Stomach (tissue), 19 donors: ENCODE measurements around the gene RPS6KB2. TPM values are rescaled to one million over a fixed set of nuclear protein-coding genes. Genes with fewer than 3 reads are reported as not detected.

ENCODE experiments used
- DNase-seq, 2 donors: peaks; one replicate each; pipeline versions ENCODE4 v3.0.0 to v3.0.0-alpha.2; 2013 to 2019
- H3K27ac ChIP-seq, 5 donors: fragments of 200-600 bp in 4 of 5; sonication (generic) in 4 of 5; one replicate each; pipeline ENCODE4 v1.5.1; 2013 to 2019; ENCODE audit warnings: mild to moderate bottlenecking in 1 of 5, moderate library complexity in 1 of 5
- H3K27me3 ChIP-seq, 3 donors: fragments of 200-600 bp; sonication (generic); one replicate each; pipeline ENCODE4 v1.5.1; 2017 to 2019; ENCODE audit warnings: mixed run types in 1 of 3
- H3K36me3 ChIP-seq, 4 donors: fragments of 200-600 bp; sonication (generic); 1 replicate in 3 of 4; 2 replicates in 1 of 4; pipeline ENCODE4 v1.5.1; 2016 to 2019
- H3K4me1 ChIP-seq, 4 donors: fragments of 200-600 bp; sonication (generic); one replicate each; pipeline ENCODE4 v1.5.1; 2016 to 2019
- H3K4me3 ChIP-seq, 4 donors: fragments of 200-600 bp; sonication (generic) in 3 of 4; one replicate each; pipeline ENCODE4 v1.5.1; 2016 to 2019; ENCODE audit warnings: mild to moderate bottlenecking in 1 of 4
- H3K9me3 ChIP-seq, 4 donors: fragments of 200-600 bp; sonication (generic); one replicate each; pipeline ENCODE4 v1.5.1; 2016 to 2019
- CTCF ChIP-seq, 7 experiments: fragments of 450-650 bp in 4 of 7; fragments of 200-600 bp in 3 of 7; sonication (generic) in 3 of 7; IDR thresholded peaks; one replicate each; pipeline ENCODE4 v1.5.1; 2016 to 2019; ENCODE audit warnings: antibody characterized with exemption in 7 of 7, control low read depth in 2 of 7, mild to moderate bottlenecking in 1 of 7
- EP300 ChIP-seq: sonication (generic); formaldehyde crosslinking; IDR thresholded peaks from one replicate; pipeline ENCODE4 v1.6.1; 2017; ENCODE audit warnings: antibody characterized with exemption
- POLR2A ChIP-seq, 4 donors: fragments of 450-650 bp; IDR thresholded peaks; one replicate each; pipeline ENCODE4 v1.6.1; 2016; ENCODE audit warnings: antibody characterized with exemption in 4 of 4, control low read depth in 2 of 4, mild to moderate bottlenecking in 1 of 4, moderate library complexity in 1 of 4
- POLR2AphosphoS5 ChIP-seq, 3 donors: sonication (generic); formaldehyde crosslinking; IDR thresholded peaks; one replicate each; pipeline ENCODE4 v1.6.1; 2016; ENCODE audit warnings: antibody characterized with exemption in 3 of 3
- WGBS, 5 donors: extraction: QIAGEN DNeasy Blood & Tissue Kit in 3 of 5; methylation state at CpG; one replicate each; pipeline versions ENCODE4 v1.1.5 to v1.1.7; 2013 to 2018; 5-methylcytosine and 5-hydroxymethylcytosine counted together
- intact Hi-C: fragments of 100-400 bp; cut with DNase I; formaldehyde crosslinking; loops from one replicate; pipeline ENCODE4 v1.15.1; 2023; ENCODE audit warnings: low total_unique reads
- long read RNA-seq, 10 donors: transcript quantifications; one replicate each; lab custom pipeline, GENCODE V29; 2026
- polyA plus RNA-seq, 3 donors: library from polyadenylated mRNA; stranded (reverse); fragments of 200-250 nt; gene quantifications; one replicate each; pipeline ENCODE4 v1.2.3, GENCODE V29; 2013
- total RNA-seq, 5 donors: library from RNA; depleted of rRNA; stranded (reverse); fragments of >200 nt; gene quantifications; one replicate each; pipeline versions ENCODE4 v1.1.0 to v1.2.3, GENCODE V29; 2014 to 2016
- donor health status: healthy with polysubstance abuse.
- donor health status: Bipolar disorder and iron deficiency.
- donor health status: healthy.

Gene RPS6KB2
- total RNA-seq (100 to 1,000 TPM in 2 of 5 donors, 10 to 100 TPM in 3; 29.7 to 434 (median 82.3) TPM), polyA plus RNA-seq (10 to 100 TPM; 49.3 to 74.1 (median 68.9) TPM)
- long read RNA-seq, donor 1, partial matches to known transcripts: 0 of 4 reads
- long read RNA-seq, donor 1, other reads (novel, unspliced or antisense): 0 of 4 reads
- long read RNA-seq, donor 2, transcript RPS6KB2-201 (15 exons, 1,733 nt): major isoform, 6 of 18 reads
- long read RNA-seq, donor 2, partial matches to known transcripts: 6 of 18 reads
- long read RNA-seq, donor 2, other reads (novel, unspliced or antisense): 5 of 18 reads
- long read RNA-seq, donor 3, partial matches to known transcripts: 0 of 2 reads
- long read RNA-seq, donor 3, other reads (novel, unspliced or antisense): 0 of 2 reads
- long read RNA-seq, donor 4: 0 reads
- long read RNA-seq, donor 5, partial matches to known transcripts: 0 of 1 reads
- long read RNA-seq, donor 5, other reads (novel, unspliced or antisense): 0 of 1 reads
- long read RNA-seq, donor 6, transcript RPS6KB2-201 (15 exons, 1,733 nt): major isoform, 9 of 10 reads
- long read RNA-seq, donor 6, partial matches to known transcripts: 0 of 10 reads
- long read RNA-seq, donor 6, other reads (novel, unspliced or antisense): 0 of 10 reads
- long read RNA-seq, donor 7, partial matches to known transcripts: 6 of 8 reads
- long read RNA-seq, donor 7, other reads (novel, unspliced or antisense): 0 of 8 reads
- long read RNA-seq, donor 8, partial matches to known transcripts: 0 of 5 reads
- long read RNA-seq, donor 8, other reads (novel, unspliced or antisense): 0 of 5 reads
- long read RNA-seq, donor 9, partial matches to known transcripts: 10 of 13 reads
- long read RNA-seq, donor 9, other reads (novel, unspliced or antisense): 0 of 13 reads
- long read RNA-seq, donor 10, partial matches to known transcripts: 0 of 1 reads
- long read RNA-seq, donor 10, other reads (novel, unspliced or antisense): 0 of 1 reads

DNA sequence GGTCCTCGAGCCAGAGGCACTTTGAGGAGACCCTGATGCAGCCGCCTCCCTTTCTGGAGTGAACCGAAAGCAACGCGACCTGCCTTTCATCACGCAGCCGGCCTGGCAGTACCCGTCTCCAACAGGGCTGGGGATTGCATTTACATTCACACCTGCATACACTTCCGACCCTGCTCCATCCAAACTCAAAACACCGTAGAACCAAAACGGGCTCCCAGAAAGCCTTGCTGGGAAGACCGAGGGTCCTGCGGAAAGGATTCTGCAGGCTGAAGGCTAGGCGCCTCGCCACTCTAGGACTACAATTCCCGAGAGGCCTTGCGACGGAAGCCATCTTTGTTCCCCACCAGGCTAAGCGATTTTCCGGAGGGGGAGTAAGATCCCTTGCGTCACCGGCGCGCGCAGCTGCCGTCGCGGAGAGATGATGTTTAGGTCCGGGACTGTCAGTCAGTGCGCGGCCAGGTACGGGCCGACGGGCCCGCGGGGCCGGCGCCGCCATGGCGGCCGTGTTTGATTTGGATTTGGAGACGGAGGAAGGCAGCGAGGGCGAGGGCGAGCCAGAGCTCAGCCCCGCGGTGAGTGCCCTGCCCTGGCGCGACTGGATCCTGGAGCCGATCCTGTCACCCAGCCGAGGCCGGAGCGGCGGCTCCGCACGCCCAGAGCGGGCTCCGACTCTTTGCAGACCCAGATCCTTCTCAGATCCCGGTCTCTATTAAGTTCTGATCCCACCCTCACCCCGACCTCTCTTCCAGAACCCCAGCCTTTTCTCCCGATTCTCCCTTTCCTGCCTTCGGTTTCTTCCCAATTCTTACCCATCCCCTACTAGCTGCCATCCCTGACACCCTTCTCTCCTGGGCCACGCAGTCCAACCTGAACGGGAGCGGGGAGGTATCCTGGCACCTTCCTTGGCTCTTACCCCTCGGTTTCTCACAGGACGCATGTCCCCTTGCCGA is at the start of gene RPS6KB2:
Gene RPS6KB2, plus strand, starts transcription at position 443 of the 950 bp plus-strand sequence. Its CDS starts 52 bp downstream, at position 495.
- Histone ChIP-seq H3K27ac (peak within 1 kb of the TSS; percentile 91 to 98 (median 95)), H3K4me3 (peak within 1 kb of the TSS; percentile 80 to 97 (median 90)), H3K9me3 (no peaks in the 10 kb centered on the region), H3K4me1 (peaks cover 20 to 34% (median 26%) of the 10 kb centered on the region in 4 donors), H3K36me3 (peaks cover 23 to 39% (median 34%) of the 10 kb centered on the region in 4 donors), H3K27me3 (no peaks in the 10 kb centered on the region)
- WGBS, 5 donors: 0 to 1% (median 1%) methylated on average over 46 to 68 of the region's 68 CpGs
- peak; percentile 99 to 100 for DNase-seq
- intact Hi-C loops: no loop called here
- TF ChIP-seq CTCF (IDR thresholded peaks at IDR 0.05): no peak
- TF ChIP-seq POLR2A (IDR thresholded peaks at IDR 0.05): peak in 2 of 4 donors; percentile 65 to 94
- TF ChIP-seq POLR2AphosphoS5 (IDR thresholded peaks at IDR 0.05): peak; percentile 94 to 99 (median 98)

GRCh38 chr11:67378544-67378943 is 49.8 kb upstream of the RPS6KB2 start:
- TF ChIP-seq EP300: no peak
- no peak for TF ChIP-seq POLR2A (IDR thresholded peaks at IDR 0.05)
- no peak for TF ChIP-seq POLR2AphosphoS5 (IDR thresholded peaks at IDR 0.05)
- TF ChIP-seq CTCF (IDR thresholded peaks at IDR 0.05): no peak
- Histone ChIP-seq H3K4me1 (peaks cover 22 to 58% (median 29%) of the 10 kb centered on the region in 4 donors), H3K4me3 (no peak overlapping the region), H3K36me3 (no peaks in the 10 kb centered on the region), H3K27me3 (peaks cover 0 to 3% (median 0%) of the 10 kb centered on the region in 3 donors), H3K9me3 (no peaks in the 10 kb centered on the region), H3K27ac (no peak overlapping the region)
- 88 to 100% (median 96%) methylated on average over 2 to 4 of the region's 4 CpGs for WGBS, 5 donors
- intact Hi-C loops: no loop called here
- DNase-seq: no peak

- Histone ChIP-seq H3K36me3 (no peaks in the 10 kb centered on the region), H3K27me3 (peaks cover 0 to 5% (median 0%) of the 10 kb centered on the region in 3 donors), H3K4me3 (no peak overlapping the region), H3K4me1 (peaks cover 18 to 50% (median 21%) of the 10 kb centered on the region in 4 donors), H3K9me3 (no peaks in the 10 kb centered on the region), H3K27ac (no peak overlapping the region)
- DNase-seq: peak in 1 of 2 donors; percentile 22
- WGBS, 5 donors: 64 to 76% (median 74%) methylated on average over 18 to 23 of the region's 23 CpGs
- TF ChIP-seq CTCF (IDR thresholded peaks at IDR 0.05) (no peak), POLR2A (IDR thresholded peaks at IDR 0.05) (no peak), EP300 (no peak), POLR2AphosphoS5 (IDR thresholded peaks at IDR 0.05) (no peak)
- intact Hi-C loops: loop anchor here (5.0 to 10.0 kb wide), 2 partner anchors 32 to 125 kb away; no protein-coding TSS in a partner anchor
Observed at GRCh38 chr11:67379061-67380058, 48.9 kb upstream of the RPS6KB2 start.
